ENCODE data around the gene DPYSL4.

The DPYSL4 gene

DNA sequence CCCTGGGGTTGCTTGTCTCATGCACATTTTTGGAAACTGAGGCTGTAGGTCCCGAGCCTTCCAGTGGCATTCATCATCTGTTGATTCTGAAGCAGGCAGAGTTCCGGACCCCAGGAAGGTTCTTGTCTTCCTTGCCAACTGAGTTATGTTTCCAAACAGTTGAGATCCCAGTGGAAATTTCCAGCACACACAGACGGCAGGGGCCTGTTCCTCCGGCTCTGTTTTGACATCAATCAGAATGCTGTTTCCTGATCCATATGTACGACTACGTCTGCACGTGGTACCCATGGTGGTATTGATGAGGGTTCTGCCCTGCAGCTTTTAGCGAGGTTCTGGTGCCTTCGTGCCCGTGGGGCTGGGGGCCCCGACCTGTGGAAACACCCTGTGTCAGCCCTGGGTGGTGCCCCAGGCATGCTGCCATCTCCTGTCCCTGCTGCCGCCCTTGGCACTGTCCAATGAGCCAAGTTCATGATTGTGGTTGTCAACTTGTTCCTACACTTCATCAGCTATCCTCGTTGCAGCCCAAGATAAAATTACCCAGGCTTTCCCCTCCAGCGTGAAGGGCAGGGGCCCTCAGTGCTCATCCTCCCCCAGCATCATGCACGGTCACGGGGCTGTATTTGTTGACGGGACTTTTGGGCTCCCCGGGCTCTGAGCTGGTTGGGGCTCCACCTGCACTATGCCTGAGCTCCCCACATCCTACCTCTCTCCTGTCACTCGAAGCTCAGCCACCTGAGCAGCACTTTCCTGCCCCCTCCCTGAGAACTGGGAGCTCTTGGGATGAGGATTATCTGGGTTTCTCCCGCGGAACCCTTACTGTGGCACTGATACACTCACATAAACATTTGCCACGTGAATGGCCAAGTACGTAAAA is 7.8 kb upstream of the DPYSL4 start:
- no peak for DNase-seq (ENCODE audit: low read depth in 3 of 3)

DNA sequence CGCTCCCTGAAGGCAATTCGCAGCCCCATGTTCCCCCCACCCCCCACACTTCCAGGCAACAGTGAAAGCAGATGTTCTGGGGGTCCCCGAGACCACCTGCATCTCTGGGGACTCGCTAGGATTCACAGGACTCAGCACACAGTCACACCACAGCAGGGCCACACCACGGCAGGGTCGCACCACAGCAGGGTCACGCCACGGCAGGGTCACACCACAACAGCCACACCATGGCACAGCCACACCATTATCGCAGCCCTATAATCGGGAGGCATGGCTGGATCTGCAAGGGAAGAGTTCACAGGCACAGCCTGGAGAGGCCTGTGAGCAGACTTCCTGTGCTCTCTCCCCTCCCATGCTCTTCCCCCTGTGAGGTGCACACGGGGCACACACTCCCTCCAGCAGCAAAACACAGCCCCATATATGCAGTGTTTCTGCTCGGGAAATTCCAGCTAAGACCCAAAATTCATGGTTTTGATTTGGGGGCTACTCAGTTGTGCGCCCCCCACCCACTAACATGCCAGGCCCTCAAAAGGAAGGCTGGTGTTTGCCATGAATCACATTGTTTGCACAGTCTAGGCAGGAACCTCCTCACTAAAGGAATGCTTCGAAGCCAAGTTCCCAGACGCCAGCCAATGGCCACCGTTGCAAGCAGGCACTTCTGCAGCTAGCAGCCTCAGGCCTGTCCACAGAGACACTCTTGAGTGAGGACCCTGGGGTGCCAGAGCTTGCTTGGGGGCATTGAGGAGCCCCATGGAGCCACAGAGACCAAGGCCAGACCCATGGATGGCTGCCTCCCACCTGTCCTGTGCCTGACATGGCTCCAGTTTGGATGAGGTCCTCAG is 7.0 kb upstream of the DPYSL4 start:
- no peak for DNase-seq (ENCODE audit: low read depth in 3 of 3)

- DNase-seq (ENCODE audit: low read depth in 3 of 3) = no peak
Observed at GRCh38 chr10:132180736-132181135, 6.0 kb upstream of the DPYSL4 start.

GRCh38 chr10:132181691-132182425 is 4.9 kb upstream of the DPYSL4 start:
- DNase-seq (ENCODE audit: low read depth in 3 of 3) = no peak

DNA sequence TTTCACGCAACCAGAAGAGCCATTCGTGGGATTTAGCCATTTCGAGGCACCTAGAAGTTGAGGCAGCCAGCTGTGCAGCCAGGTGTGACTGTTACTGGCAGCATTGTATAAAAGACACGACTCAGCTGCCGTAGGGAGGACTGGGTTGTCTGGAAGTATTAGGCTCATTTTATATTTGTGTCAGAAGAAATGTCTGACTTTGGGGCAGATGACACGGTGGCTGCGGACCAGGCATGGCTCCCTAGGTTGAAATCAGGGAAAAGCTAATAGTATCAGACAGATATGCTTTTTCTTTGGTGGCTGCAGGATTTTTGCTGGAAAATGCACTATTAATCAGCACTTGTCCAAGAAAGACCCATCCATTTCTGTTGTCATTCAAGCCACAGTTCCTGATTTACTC is 4.2 kb upstream of the DPYSL4 start:
- DNase-seq (ENCODE audit: low read depth in 3 of 3) = no peak

DNA sequence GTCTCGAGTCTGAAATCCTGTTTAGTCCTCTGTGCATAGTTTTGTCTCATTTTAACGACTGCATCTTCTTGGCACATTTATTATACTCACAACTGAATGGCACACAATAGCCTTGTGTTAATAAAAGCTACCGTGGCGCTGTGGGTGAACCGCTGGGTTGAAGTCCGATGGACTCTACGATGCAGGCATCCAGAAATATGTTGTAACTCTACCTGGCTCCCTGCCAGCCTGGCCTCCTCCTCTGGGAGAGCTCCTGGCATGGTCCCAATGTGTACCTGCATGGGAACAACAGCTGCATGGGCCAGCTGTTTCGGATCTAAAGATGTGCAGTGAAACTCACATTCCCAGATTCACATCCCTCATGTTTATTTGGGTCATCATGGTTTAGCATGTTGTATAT is 3.7 kb upstream of the DPYSL4 start:
- DNase-seq (ENCODE audit: low read depth in 3 of 3) = no peak

DNA sequence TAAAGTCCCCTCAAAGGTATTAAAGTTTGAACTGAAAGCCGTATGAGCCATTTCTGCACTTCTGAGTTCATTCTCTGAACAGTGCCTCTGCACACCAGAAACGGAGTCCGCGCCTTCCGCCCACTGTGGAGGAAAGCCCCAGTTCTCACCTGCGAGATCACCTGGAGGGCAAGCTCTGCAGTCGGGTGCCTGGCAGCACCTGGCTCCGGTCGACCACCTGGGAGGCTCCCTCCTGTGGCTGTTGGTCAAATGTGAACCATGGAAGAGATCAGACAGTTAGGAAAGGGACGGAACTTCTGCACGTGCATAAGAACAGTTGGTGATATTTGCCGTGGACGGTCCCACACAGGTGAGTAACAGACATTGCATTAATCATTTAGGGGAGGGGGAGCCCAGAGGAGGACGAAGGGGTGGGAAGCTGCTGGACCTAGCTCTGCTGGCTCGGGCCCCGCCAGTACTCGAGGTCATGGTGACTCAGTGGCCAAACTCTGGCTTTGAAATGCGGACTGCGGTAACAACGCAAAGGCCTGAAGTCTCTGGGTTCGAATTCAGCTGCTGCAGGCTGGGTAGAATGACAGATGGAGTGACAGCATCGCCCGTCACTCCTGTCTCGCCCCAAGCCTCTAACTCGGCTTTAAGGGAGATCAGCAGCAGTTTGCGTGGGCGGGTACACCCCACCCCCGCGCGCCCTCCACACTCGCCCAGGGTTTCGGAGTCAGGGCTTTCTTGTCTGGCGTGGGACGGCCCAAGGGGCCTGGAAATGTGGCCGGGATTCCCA is 1.7 kb upstream of the DPYSL4 start:
- DNase-seq (ENCODE audit: low read depth in 3 of 3) = no peak

- peak in 2 of 3 experiments; percentile 22 to 55 for DNase-seq (ENCODE audit: low read depth in 3 of 3)
Observed at GRCh38 chr10:132185601-132186487, 904 bp upstream of the DPYSL4 start.

- DNase-seq (ENCODE audit: low read depth in 3 of 3) = no peak
Observed at GRCh38 chr10:132187430-132188138, 836 bp downstream of the DPYSL4 start.

DNA sequence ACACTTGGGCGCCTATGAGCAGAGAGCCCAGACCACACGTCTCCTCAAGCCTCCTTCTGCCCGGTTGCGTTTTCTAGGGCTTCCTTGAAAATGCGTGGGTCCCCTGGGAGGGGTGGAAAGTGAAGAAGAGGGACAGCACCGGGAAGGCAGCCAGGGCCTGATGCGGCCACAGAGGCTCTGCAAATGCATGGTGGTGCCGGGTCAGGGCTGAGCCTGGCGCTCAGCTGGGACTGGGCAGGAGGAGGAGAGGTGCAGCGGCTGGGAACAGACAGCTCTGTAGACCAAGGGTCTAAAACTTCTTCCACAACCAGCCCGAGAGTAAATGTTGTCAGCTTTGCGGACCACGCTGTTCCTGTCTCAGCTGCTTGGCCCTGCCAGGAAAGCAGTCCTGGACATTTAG is 1.6 kb downstream of the DPYSL4 start:
- no peak for DNase-seq (ENCODE audit: low read depth in 3 of 3)

GRCh38 chr10:132189016-132189415 is 2.3 kb downstream of the DPYSL4 start:
- DNase-seq (ENCODE audit: low read depth in 3 of 3) = no peak

DNA sequence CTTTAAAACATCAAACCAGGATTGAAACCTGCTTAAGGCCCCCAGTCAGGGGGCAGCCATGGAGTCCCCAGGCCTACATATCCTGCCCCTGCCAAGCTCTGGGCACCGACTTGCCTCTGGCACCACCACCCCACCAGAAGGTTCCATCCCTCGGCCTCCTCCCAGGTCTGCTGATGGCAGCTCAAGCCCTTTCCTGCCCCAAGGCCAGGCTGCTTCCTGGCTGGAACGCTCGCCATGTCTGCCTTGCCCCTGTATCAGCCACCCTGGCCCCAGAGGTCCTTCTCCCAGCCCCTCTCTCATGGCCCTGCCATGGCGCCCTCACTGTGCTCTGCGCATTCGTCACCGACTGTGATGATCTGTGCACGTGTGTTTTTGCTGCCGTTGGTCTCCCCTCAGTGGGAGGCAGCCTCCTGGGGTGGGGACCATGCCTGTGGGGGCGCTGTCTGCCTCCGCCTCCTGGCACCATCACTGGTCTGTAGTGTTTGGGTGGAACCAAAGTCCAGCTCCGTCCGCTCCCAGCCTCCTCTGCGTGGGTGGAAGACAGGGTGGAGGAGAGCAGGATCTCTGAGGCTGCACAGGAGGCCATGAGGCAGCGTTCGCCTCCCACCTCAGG is 3.2 kb downstream of the DPYSL4 start:
- DNase-seq (ENCODE audit: low read depth in 3 of 3) = no peak

GRCh38 chr10:132192076-132192975 is 5.6 kb downstream of the DPYSL4 start:
- DNase-seq (ENCODE audit: low read depth in 3 of 3) = no peak

GRCh38 chr10:132192991-132193665 is 6.4 kb downstream of the DPYSL4 start:
- DNase-seq (ENCODE audit: low read depth in 3 of 3) = no peak

GRCh38 chr10:132193907-132194552 is 7.3 kb downstream of the DPYSL4 start:
- DNase-seq (ENCODE audit: low read depth in 3 of 3) = no peak

DNA sequence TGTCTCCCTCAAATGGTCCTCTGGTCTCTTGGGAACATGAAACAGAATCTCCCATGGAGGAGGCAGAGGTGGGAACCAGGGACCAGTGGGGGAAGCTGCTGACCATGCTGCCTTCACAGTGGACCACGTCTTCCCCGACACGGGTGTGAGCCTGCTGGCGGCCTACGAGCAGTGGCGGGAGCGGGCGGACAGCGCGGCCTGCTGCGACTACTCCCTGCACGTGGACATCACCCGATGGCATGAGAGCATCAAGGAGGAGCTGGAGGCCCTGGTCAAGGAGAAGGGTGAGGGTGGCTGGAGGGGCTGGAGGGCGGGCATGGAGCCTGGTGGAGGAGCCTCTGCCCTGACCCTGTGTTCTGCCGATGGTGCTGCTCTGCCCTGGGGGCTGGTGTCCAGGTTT is 8.0 kb downstream of the DPYSL4 start:
- no peak for DNase-seq (ENCODE audit: low read depth in 3 of 3)

Data from stimulated activated CD4-positive, alpha-beta T cell treated with anti-CD3 and anti-CD28 coated beads, TNF-alpha, amount 100 ng/mL, for 24 hours (primary cell).